CD14-positive monocyte (primary cell): ENCODE results near the gene CAPS. TPM values are rescaled to one million over a fixed set of nuclear protein-coding genes. Genes with fewer than 3 reads are reported as not detected.
A peak's percentile ranks its signal among the peaks of the same experiment; 100 is the strongest.

Experiments
- DNase-seq, 3 donors: peaks; one replicate each; pipeline ENCODE4 v3.0.0-alpha.2; 2011 to 2022
- H2AFZ ChIP-seq: 2 replicates; pipeline ENCODE4 v1.6.0; 2012; ENCODE audit warnings: mild to moderate bottlenecking, low read depth, low read length, inconsistent platforms; ENCODE audit not compliant: insufficient read depth, poor library complexity, severe bottlenecking
- H3K27ac ChIP-seq, 2 donors: 1 replicate in 1 of 2; 2 replicates in 1 of 2; pipeline ENCODE4 v1.5.1; 2012 to 2013; ENCODE audit warnings: low read length in 2 of 2, control low read depth in 1 of 2, inconsistent platforms in 1 of 2, low read depth in 1 of 2, mild to moderate bottlenecking in 1 of 2
- H3K27me3 ChIP-seq, 2 donors: one replicate each; pipeline versions ENCODE4 v1.6.0 to v1.6.1; 2011 to 2013; ENCODE audit warnings: low read length in 2 of 2; ENCODE audit not compliant: control insufficient read depth in 2 of 2, insufficient read depth in 2 of 2
- H3K36me3 ChIP-seq, 2 donors: replicated peaks in 1 of 2; 1 replicate in 1 of 2; 2 replicates in 1 of 2; pipeline versions ENCODE4 v1.5.1 to v1.6.1; 2012 to 2013; ENCODE audit warnings: low read length in 2 of 2, control low read depth in 1 of 2, inconsistent platforms in 1 of 2, mild to moderate bottlenecking in 1 of 2; ENCODE audit not compliant: insufficient read depth in 2 of 2, control insufficient read depth in 1 of 2
- H3K4me1 ChIP-seq, 2 donors: 1 replicate in 1 of 2; 2 replicates in 1 of 2; pipeline versions ENCODE4 v1.5.1 to v1.6.1; 2012 to 2013; ENCODE audit warnings: low read length in 2 of 2, control low read depth in 1 of 2, inconsistent platforms in 1 of 2, mild to moderate bottlenecking in 1 of 2, moderate library complexity in 1 of 2; ENCODE audit not compliant: insufficient read depth in 2 of 2, control insufficient read depth in 1 of 2
- H3K4me2 ChIP-seq: replicated peaks from 2 replicates; pipeline ENCODE3; 2012; ENCODE audit warnings: low read length, moderate library complexity, mild to moderate bottlenecking; ENCODE audit not compliant: poor library complexity, severe bottlenecking; ENCODE audit errors: extremely low read depth
- H3K4me3 ChIP-seq, 3 experiments: fragments of 200-600 bp in 1 of 3; sonication (generic) in 1 of 3; replicated peaks in 1 of 3; 1 replicate in 2 of 3; 2 replicates in 1 of 3; pipeline ENCODE4 v1.5.1; 2011 to 2013; ENCODE audit warnings: low read length in 3 of 3, mild to moderate bottlenecking in 3 of 3, control low read depth in 2 of 3, low read depth in 2 of 3, inconsistent platforms in 1 of 3, moderate library complexity in 1 of 3
- H3K79me2 ChIP-seq: 2 replicates; pipeline ENCODE4 v1.6.0; 2012; ENCODE audit warnings: mild to moderate bottlenecking, control low read depth, inconsistent platforms, low read length, moderate library complexity; ENCODE audit not compliant: insufficient read depth
- H3K9ac ChIP-seq: 2 replicates; pipeline ENCODE4 v1.6.0; 2017; ENCODE audit warnings: low read length, mild to moderate bottlenecking; ENCODE audit not compliant: insufficient read depth, poor library complexity, severe bottlenecking
- H3K9me3 ChIP-seq, 2 donors: replicated peaks in 1 of 2; 1 replicate in 1 of 2; 2 replicates in 1 of 2; pipeline versions ENCODE4 v1.5.1 to v1.6.1; 2012 to 2013; ENCODE audit warnings: low read length in 2 of 2, control low read depth in 1 of 2; ENCODE audit not compliant: control insufficient read depth in 1 of 2, insufficient read depth in 1 of 2
- H4K20me1 ChIP-seq: 2 replicates; pipeline ENCODE4 v1.6.0; 2012; ENCODE audit warnings: mild to moderate bottlenecking, low read length, control low read depth, moderate library complexity; ENCODE audit not compliant: insufficient read depth
- H3K27ac Mint-ChIP-seq, 7 donors: one replicate each; pipeline ENCODE4 v1.8.0; 2020; ENCODE audit warnings: mild to moderate bottlenecking in 7 of 7, mixed read lengths in 7 of 7, moderate library complexity in 6 of 7, inconsistent platforms in 2 of 7
- H3K27me3 Mint-ChIP-seq, 3 donors: one replicate each; pipeline ENCODE4 v1.8.0; 2021 to 2022; ENCODE audit warnings: low read depth in 3 of 3, mild to moderate bottlenecking in 3 of 3, mixed read lengths in 3 of 3, moderate library complexity in 3 of 3, inconsistent platforms in 1 of 3
- H3K36me3 Mint-ChIP-seq, 2 donors: one replicate each; pipeline ENCODE4 v1.8.0; 2020; ENCODE audit warnings: mixed read lengths in 2 of 2, inconsistent platforms in 1 of 2, mild to moderate bottlenecking in 1 of 2
- H3K4me1 Mint-ChIP-seq: one replicate; pipeline ENCODE4 v1.8.0; 2020; ENCODE audit warnings: mild to moderate bottlenecking, mixed read lengths
- H3K4me3 Mint-ChIP-seq, 2 donors: one replicate each; pipeline ENCODE4 v1.8.0; 2020; ENCODE audit warnings: mild to moderate bottlenecking in 2 of 2, mixed read lengths in 2 of 2, moderate library complexity in 1 of 2
- H3K9me3 Mint-ChIP-seq, 7 donors: one replicate each; pipeline ENCODE4 v1.8.0; 2020 to 2022; ENCODE audit warnings: mixed read lengths in 7 of 7, mild to moderate bottlenecking in 6 of 7, moderate library complexity in 6 of 7, inconsistent platforms in 2 of 7
- CTCF ChIP-seq: fragments of 200-600 bp; IDR thresholded peaks from one replicate; pipeline ENCODE4 v1.8.0; 2022; ENCODE audit warnings: antibody characterized with exemption, mild to moderate bottlenecking
- WGBS: methylation state at CpG from one replicate; pipeline ENCODE4 v1.1.5; 2013; ENCODE audit warnings: missing lambda C conversion rate; ENCODE audit not compliant: insufficient coverage; 5-methylcytosine and 5-hydroxymethylcytosine counted together
- intact Hi-C, 2 donors: fragments of 100-400 bp; cut with micrococcal nuclease; formaldehyde crosslinking; loops; one replicate each; pipeline versions ENCODE4 v1.15.0 to v1.15.1; 2023
- polyA plus RNA-seq, 3 donors: library from polyadenylated mRNA; depleted of rRNA in 1 of 3; unstranded in 2 of 3; stranded (reverse) in 1 of 3; fragments of 300-500 nt in 2 of 3; fragments of >200 nt in 1 of 3; fragmentation: Illumina TruSeq in 2 of 3; gene quantifications; 1 replicate in 2 of 3; 2 replicates in 1 of 3; pipeline ENCODE4 v1.2.3, GENCODE V29; 2012 to 2021

The CAPS gene
- polyA plus RNA-seq, 3 donors, result 0.34 to 34.8 (median 0.72) TPM

DNA sequence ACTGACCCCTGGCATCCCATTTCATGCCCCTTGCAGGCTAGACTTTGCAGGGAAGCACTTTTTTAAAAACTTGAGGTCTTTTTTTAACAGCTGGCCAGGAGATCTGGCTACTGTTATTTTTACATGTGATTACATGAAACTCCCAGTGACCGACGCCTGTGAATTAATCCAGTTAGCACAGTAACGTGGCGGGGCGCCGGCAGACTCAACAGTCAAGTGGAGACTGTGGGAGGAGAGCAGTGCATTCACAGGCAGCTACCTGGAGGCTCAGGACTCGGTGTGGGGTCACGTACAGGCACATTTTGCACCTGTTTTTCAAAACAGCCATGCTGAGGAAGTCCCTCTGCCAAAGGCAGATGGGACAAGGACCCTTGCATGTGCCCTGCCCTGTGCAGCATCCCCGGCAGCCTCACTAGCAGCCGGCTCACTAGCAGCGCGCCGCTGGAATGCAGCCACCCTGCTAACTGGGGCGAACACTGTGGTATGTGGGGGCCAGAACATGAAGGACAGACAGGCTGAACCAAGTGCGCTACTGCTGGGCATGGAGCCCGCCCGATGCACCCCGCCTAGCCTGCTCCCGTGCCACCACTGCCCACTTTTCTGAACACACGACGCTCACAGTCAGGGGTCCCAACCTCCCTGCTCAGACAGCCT is 18.7 kb downstream of the CAPS start:
- TF ChIP-seq CTCF, result no peak
- Mint-ChIP-seq H3K27me3 (peaks cover 0 to 2% (median 0%) of the 10 kb centered on the region in 3 donors), H3K36me3 (peaks cover 78 to 95% of the 10 kb centered on the region in 2 donors), H3K9me3 (no peaks in the 10 kb centered on the region), H3K27ac (no peak overlapping the region), H3K4me3 (no peak overlapping the region), H3K4me1 (no peaks in the 10 kb centered on the region)
- H3K9me3 ChIP-seq, result no peaks in the 10 kb centered on the region
- H3K27ac ChIP-seq, result no peak overlapping the region
- peaks cover 85 to 99% of the 10 kb centered on the region in 2 donors for H3K36me3 ChIP-seq
- no peaks in the 10 kb centered on the region for H3K4me1 ChIP-seq
- H3K79me2 ChIP-seq, result no peaks in the 10 kb centered on the region
- no peak overlapping the region for H3K4me3 ChIP-seq
- no peaks in the 10 kb centered on the region for H3K27me3 ChIP-seq
- DNase-seq, result no peak
- no peak overlapping the region for H3K9ac ChIP-seq
- no peak overlapping the region for H2AFZ ChIP-seq
- H4K20me1 ChIP-seq, result peaks cover 30% of the 10 kb centered on the region
- H3K4me2 ChIP-seq, result no peak overlapping the region
- 97% methylated on average over 21 of the region's 21 CpGs for WGBS
- intact Hi-C loops, result no loop called here

GRCh38 chr19:5933391-5934068 is 19.5 kb downstream of the CAPS start:
- no peak overlapping the region for H3K4me3 ChIP-seq
- no peaks in the 10 kb centered on the region for H3K9me3 ChIP-seq
- Mint-ChIP-seq H3K4me3 (no peak overlapping the region), H3K27ac (peak overlapping the region in 3 of 7 donors; percentile 32 to 70 (median 62)), H3K4me1 (no peaks in the 10 kb centered on the region), H3K9me3 (no peaks in the 10 kb centered on the region), H3K27me3 (peaks cover 0 to 2% (median 0%) of the 10 kb centered on the region in 3 donors), H3K36me3 (peaks cover 76 to 95% of the 10 kb centered on the region in 2 donors)
- H3K79me2 ChIP-seq, result no peaks in the 10 kb centered on the region
- TF ChIP-seq CTCF, result no peak
- WGBS, result 93% methylated on average over 14 of the region's 20 CpGs
- no peaks in the 10 kb centered on the region for H3K27me3 ChIP-seq
- H3K9ac ChIP-seq, result no peak overlapping the region
- H3K4me2 ChIP-seq, result no peak overlapping the region
- no peak overlapping the region for H3K27ac ChIP-seq
- H4K20me1 ChIP-seq, result peaks cover 30% of the 10 kb centered on the region
- H3K4me1 ChIP-seq, result no peaks in the 10 kb centered on the region
- intact Hi-C loops, result no loop called here
- no peak overlapping the region for H2AFZ ChIP-seq
- peaks cover 83 to 99% of the 10 kb centered on the region in 2 donors for H3K36me3 ChIP-seq
- no peak for DNase-seq
